ENCODE measurements around the gene ALS2. TPM values are rescaled to one million over a fixed set of nuclear protein-coding genes. Genes with fewer than 3 reads are reported as not detected.

ALS2 gene
- total RNA-seq, 1 experiment from 2014 or later: 23.8 TPM

DNA sequence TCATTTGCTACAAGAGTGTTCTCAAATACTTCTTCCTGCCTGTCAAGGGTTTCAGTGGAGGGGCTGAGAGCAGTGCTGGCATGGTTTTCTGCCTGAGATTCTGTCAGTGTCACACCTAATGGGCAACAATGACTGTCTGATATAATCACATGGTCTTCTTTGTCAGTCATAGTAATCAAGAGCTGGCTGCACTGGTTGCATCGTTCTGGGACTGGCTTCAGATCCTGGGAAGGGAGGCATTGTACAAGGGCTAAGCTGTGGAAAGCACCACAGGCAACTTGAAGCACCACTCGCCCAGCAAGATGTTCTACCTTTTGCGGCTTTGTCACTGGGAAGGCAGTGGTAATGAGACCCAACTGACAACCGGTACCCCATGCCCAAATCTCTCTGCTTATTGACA is 19.6 kb downstream of the ALS2 start:
- H3K36me3 ChIP-seq (ENCODE audit: low read depth, low read length): peaks cover 13% of the 10 kb centered on the region
- no peak for ATAC-seq
- TSS peak; percentile 32 for BruUV-seq (replicated peaks)
- no peaks in the 10 kb centered on the region for H3K79me2 ChIP-seq (ENCODE audit: low read length)
- no peak overlapping the region for H3K27ac ChIP-seq (ENCODE audit: low read length)
- no peaks in the 10 kb centered on the region for H3K9me2 ChIP-seq (replicated peaks; ENCODE audit: low read length)
- intact Hi-C loops (cut with micrococcal nuclease): no loop called here
- H4K20me1 ChIP-seq (ENCODE audit: low read length): no peaks in the 10 kb centered on the region
- H3K27me3 ChIP-seq (ENCODE audit: low read length): no peaks in the 10 kb centered on the region
- POLR2A ChIA-PET (ENCODE audit: unreplicated experiment): no interaction called here
- H3K9ac ChIP-seq (ENCODE audit: low read length): no peak overlapping the region
- TF ChIP-seq EZH2 (IDR thresholded peaks at IDR 0.05; ENCODE audit: low read length, unreplicated experiment): no peak
- TF ChIP-seq EZH2phosphoT487 (IDR thresholded peaks at IDR 0.05; ENCODE audit: borderline replicate concordance, low read length): no peak
- TF ChIP-seq, protein P1, sequence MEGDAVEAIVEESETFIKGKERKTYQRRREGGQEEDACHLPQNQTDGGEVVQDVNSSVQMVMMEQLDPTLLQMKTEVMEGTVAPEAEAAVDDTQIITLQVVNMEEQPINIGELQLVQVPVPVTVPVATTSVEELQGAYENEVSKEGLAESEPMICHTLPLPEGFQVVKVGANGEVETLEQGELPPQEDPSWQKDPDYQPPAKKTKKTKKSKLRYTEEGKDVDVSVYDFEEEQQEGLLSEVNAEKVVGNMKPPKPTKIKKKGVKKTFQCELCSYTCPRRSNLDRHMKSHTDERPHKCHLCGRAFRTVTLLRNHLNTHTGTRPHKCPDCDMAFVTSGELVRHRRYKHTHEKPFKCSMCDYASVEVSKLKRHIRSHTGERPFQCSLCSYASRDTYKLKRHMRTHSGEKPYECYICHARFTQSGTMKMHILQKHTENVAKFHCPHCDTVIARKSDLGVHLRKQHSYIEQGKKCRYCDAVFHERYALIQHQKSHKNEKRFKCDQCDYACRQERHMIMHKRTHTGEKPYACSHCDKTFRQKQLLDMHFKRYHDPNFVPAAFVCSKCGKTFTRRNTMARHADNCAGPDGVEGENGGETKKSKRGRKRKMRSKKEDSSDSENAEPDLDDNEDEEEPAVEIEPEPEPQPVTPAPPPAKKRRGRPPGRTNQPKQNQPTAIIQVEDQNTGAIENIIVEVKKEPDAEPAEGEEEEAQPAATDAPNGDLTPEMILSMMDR (conservative IDR thresholded peaks at IDR 0.05; ENCODE audit: low read depth, low read length): no peak
- no peaks in the 10 kb centered on the region for H3K9me3 ChIP-seq (ENCODE audit: low read length)
- H3F3A ChIP-seq (ENCODE audit: low read length, unreplicated experiment): no peaks in the 10 kb centered on the region
- no peak overlapping the region for H2AFZ ChIP-seq (ENCODE audit: low read length)
- H3K4me2 ChIP-seq (ENCODE audit: low read length): no peak overlapping the region
- CTCF ChIA-PET: no interaction called here
- DNase-seq: no peak
- H3K4me1 ChIP-seq (ENCODE audit: insufficient read depth, low read length): no peaks in the 10 kb centered on the region
- no peak overlapping the region for H3K4me3 ChIP-seq (ENCODE audit: low read length)

DNA sequence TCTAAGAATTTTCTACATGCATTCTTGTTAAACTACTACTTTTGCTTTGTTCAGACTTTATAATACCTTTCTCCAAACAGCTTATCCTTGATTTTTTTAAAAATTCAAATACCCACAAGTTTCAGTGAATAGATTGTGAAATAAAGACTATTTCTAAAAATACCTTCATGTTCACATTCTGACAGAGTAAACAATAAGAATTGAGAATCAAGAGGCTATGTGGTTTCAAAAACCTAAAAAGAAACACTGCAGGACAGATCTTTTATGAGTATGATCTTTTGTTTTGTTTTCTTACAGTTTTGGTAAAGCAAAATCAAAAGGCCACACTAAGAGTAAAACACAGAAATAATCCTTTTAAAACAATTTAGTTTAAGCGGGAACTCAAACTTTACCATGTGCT is 21.2 kb downstream of the ALS2 start:
- Histone ChIP-seq H3K4me3 (ENCODE audit: low read length) (no peak overlapping the region), H3F3A (ENCODE audit: low read length, unreplicated experiment) (no peaks in the 10 kb centered on the region), H3K4me2 (ENCODE audit: low read length) (no peak overlapping the region), H3K79me2 (ENCODE audit: low read length) (no peaks in the 10 kb centered on the region), H3K9ac (ENCODE audit: low read length) (no peak overlapping the region), H3K9me2 (replicated peaks; ENCODE audit: low read length) (no peaks in the 10 kb centered on the region), H3K9me3 (ENCODE audit: low read length) (no peaks in the 10 kb centered on the region), H3K36me3 (ENCODE audit: low read depth, low read length) (peaks cover 10% of the 10 kb centered on the region), H3K4me1 (ENCODE audit: insufficient read depth, low read length) (peaks cover 6% of the 10 kb centered on the region), H4K20me1 (ENCODE audit: low read length) (no peaks in the 10 kb centered on the region), H3K27me3 (ENCODE audit: low read length) (no peaks in the 10 kb centered on the region), H3K27ac (ENCODE audit: low read length) (no peak overlapping the region), H2AFZ (ENCODE audit: low read length) (no peak overlapping the region)
- no peak for ATAC-seq
- intact Hi-C loops (cut with micrococcal nuclease): no loop called here
- BruUV-seq (replicated peaks): no TSS peak
- ChIA-PET CTCF (no interaction called here), POLR2A (ENCODE audit: unreplicated experiment) (no interaction called here)
- TF ChIP-seq EZH2 (IDR thresholded peaks at IDR 0.05; ENCODE audit: low read length, unreplicated experiment) (no peak), EZH2phosphoT487 (IDR thresholded peaks at IDR 0.05; ENCODE audit: borderline replicate concordance, low read length) (no peak)
- TF ChIP-seq, protein P1 (conservative IDR thresholded peaks at IDR 0.05; ENCODE audit: low read depth, low read length): no peak
- DNase-seq: no peak

DNA sequence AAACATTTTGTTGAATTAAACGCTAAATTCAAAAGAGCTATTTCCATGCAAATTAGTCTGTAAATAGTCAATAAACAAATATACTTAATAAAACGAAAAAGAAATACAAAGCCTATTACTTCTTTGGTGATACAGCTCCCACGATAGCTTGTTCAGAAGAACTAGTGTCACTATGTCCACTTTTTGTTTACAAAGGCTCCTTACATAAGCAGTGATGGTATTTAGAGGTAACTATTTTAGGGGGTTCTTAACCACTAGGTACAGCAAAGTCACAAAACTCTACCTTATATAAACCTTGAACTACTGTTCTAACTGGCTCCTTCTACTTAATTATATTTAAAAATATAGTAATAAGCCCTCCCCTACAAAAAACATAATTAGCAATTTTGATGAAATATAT is 21.9 kb downstream of the ALS2 start:
- no peak overlapping the region for H2AFZ ChIP-seq (ENCODE audit: low read length)
- peaks cover 10% of the 10 kb centered on the region for H3K4me1 ChIP-seq (ENCODE audit: insufficient read depth, low read length)
- no peaks in the 10 kb centered on the region for H3K79me2 ChIP-seq (ENCODE audit: low read length)
- TF ChIP-seq, protein P1 (conservative IDR thresholded peaks at IDR 0.05; ENCODE audit: low read depth, low read length): no peak
- TF ChIP-seq EZH2phosphoT487 (IDR thresholded peaks at IDR 0.05; ENCODE audit: borderline replicate concordance, low read length): no peak
- no peak for TF ChIP-seq EZH2 (IDR thresholded peaks at IDR 0.05; ENCODE audit: low read length, unreplicated experiment)
- ATAC-seq: no peak
- no peaks in the 10 kb centered on the region for H3F3A ChIP-seq (ENCODE audit: low read length, unreplicated experiment)
- no peaks in the 10 kb centered on the region for H3K9me3 ChIP-seq (ENCODE audit: low read length)
- POLR2A ChIA-PET (ENCODE audit: unreplicated experiment): no interaction called here
- CTCF ChIA-PET: no interaction called here
- H3K9me2 ChIP-seq (replicated peaks; ENCODE audit: low read length): no peaks in the 10 kb centered on the region
- BruUV-seq (replicated peaks): no TSS peak
- no peak overlapping the region for H3K4me3 ChIP-seq (ENCODE audit: low read length)
- H3K9ac ChIP-seq (ENCODE audit: low read length): no peak overlapping the region
- no peak for DNase-seq
- no peaks in the 10 kb centered on the region for H3K27me3 ChIP-seq (ENCODE audit: low read length)
- H3K27ac ChIP-seq (ENCODE audit: low read length): no peak overlapping the region
- intact Hi-C loops (cut with micrococcal nuclease): no loop called here
- H3K4me2 ChIP-seq (ENCODE audit: low read length): no peak overlapping the region
- H3K36me3 ChIP-seq (ENCODE audit: low read depth, low read length): peaks cover 13% of the 10 kb centered on the region
- H4K20me1 ChIP-seq (ENCODE audit: low read length): no peaks in the 10 kb centered on the region

Measured in PC-3 (cell line).